Activated gamma-delta T cell treated with Interleukin-2 at 50 U/mL for 16 hours (primary cell): ENCODE results near the gene DCXR.

Source experiments
- DNase-seq: peaks from one replicate; pipeline ENCODE4 v3.0.0-alpha.2; 2020

Gene DCXR

DNA sequence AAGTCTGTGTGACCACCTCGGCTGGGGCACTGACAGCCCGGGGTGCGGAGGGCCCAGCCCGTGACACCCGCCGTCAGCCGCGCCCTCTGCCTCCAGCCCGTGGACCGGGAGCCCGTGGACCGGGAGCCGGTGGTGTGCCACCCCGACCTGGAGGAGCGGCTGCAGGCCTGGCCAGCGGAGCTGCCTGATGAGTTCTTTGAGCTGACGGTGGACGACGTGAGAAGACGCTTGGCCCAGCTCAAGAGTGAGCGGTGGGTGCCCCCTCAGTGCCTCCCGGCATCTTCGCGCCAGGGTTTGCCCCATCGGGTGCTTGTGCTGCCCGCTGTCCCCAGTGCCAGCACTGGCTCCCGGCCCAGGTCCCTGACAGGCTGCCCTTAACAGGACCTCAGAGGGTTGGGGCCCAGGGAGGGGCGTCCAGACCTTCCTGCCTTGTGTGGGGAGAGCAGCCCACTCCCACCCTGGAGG, 28.5 kb downstream of the DCXR start:
- DNase-seq, result no peak

DNA sequence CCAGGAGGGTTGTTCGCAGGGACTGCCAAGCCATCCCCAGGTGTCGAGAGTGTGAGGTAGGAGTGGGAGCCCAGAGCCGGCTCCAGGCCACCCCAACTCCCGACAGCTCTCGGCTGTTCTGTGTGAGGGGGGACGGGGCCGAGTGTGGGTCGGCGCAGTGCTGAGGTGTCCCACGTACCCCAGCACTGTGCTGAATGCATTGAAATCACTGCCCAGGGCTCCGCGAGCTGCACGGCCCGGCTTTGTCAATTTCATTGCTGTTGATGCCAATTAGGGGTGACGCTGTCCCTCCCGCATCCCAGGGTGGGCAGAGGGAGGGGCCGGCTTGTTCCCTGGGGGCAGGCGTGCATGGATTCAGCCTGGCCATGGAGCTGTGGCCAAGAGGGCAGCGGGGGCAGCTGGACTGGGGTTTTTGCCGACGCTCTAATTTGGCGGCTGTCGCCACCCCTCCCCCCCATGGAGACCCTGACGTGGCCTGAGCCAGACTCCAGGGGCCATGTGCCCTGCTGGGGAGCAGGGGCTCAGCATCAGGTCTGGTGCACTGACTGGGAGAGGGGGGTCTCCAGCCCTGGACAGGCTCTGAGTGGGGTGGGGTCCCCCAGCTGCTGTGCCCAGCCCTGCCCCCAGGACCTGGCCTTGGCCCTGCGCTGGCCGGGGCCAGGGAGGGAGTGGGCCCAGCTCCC, 29.1 kb downstream of the DCXR start:
- no peak for DNase-seq

DNA sequence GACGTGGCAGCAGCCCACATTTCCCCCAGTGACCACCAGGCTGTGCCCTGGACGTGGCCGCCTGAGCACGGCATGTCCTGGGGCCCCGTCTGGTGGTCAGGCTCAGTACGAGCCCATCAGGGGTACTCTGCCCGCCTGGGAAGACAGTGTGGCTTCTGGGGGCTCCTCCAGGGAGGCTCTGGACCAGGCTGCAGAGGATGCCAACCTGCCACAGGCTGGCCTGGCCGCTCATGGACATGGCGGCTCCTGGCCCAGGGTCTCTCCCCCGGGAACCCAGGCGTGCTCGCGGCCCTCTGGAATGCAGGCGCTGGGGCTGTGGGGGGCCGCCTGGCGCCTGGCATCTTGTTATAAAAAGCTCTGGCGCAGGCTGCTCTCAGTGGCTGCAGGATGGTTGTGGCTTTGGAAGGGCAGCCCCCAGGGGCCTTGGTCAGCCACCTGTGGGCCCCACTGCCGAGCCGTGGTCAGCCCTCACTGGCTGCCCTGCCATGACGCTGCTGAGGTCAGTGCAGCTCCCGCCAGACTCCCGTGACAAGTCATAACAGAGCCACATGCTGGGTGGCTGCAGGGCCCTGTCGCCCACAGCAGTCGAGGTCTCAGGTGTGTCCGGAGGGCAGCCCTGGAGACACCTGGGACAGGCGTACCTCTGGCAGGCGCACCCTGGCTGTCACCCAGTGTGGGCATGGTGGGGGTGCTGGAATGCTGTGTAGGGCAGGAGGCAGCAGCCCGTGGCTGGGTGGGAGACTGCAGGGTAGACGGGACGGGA, 29.8 kb downstream of the DCXR start:
- DNase-seq, result no peak

DNA sequence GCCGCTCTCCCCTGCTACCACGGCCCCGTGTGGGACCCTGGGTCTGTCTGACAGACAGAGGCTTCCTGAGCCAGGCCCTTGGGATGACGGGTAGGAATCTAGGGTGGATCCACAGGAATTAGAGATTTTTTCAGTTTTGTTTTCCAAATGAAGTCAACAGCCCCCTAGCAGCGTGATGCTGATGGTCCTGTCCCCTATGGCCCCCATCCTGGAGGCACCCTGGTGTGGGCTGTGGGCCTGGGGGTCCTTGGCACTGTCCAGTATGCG, 30.3 kb downstream of the DCXR start:
- no peak for DNase-seq

DNA sequence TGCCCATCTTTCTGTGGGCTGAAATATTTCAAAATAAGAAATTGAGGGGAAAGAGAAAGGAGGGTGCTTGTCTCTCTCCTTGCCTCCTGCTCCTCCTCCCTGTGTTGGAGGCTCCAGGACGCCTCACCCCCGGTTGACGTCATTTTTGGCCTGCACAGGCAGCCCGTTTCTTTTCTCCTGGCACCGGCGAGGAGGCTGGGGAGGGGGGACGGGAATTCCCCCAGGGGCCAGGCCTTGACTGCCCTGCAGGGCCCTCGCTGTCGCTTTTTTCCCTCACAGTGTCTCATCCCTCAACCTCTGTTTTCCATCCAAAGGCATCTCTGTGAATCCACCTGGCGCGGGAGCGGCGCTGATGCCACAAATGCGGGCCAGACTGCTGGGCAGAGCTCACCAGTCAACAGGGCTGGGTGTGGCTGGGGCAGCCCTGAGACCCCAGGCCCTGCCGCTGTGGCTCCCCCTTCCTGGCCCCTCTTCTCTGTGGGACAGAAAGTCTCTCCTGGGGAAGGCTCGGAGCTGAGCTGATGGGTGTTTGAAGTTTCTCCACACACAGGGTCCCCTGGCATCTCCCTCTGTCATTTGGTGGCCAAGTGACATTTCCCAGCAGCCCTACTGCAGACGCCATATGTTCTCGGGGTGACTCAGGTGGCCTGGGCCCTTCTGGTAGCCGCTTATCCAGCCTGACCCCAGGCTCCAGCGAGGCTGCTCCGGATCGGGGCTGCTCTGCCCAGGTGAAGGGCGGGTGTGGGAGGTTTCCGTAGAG, 30.8 kb downstream of the DCXR start:
- no peak for DNase-seq

DNA sequence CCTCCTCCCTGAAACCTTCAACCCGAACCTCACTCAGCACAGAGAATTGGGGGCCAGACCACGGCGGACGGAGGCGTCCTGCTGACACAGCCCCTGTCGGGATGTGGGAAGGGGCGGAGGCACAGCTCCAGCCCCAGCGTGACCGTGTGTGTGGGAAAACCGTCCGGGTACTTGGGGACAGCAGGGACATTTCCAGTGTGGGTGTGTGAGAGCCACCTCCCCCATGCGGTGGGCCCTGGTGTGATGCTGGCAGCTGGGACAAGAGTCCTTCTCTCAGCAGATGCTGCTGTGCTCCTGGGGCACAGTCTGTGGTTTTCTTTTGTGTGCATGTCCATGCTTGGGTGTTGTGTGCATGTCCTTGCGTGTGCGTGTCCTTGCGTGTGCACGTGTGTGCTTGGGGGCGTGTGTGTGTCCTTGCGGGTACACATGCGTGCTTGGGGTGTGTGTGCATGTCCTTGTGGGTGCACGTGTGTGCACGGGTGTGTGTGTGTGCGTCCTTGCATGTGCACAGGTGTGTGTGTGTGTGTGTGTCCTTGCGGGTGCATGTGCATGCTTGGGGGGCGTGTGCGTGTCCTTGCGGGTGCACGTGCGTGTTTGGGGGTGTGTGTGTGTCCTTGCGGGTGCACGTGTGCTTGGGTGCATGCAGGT, 31.7 kb downstream of the DCXR start:
- DNase-seq, result no peak

DNA sequence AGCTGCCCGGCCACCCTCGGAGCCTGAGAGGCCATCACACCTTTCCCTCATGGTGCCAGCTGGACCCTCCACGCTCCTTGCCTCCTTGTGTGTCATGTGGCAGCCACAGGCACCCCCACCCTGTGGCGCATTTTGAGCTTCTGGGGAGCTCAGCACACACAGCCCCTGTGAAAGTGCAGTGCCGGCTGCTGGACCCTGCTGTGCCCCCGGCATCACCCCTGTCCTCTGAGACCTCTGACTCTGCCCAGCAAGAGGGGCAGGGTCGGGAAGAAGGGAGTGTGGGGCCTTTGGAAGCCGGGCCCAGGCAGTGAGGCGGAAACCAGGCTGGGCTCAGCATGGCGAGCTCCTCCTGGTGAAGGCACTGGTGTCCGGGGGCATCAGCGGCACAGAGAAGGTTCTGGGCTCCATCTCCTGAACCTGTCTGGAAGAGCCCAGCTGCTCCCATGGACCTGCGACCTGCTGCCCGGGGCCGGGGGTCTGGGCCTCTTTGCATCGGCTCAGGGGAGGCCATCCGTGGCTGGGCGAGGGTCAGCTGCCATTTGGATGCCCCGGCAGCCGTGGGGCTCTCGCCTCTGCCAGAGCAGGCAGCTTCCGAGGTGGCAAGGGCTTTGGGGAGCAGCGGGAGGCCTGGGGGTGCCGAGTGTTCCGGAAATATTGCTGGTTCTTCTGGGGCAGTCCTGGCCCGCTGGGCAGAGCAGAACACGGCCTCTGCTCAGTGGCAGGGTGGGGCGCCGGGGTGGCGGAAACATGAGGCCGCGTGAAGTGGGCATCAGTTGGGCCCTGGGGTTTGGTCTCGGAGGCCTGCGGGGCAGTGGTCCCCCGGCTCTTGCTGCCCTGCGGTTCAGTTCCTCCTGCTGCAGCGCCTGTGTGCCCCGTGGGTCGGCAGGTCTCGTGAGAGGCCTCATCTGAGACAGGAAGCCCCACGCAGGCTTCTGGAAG, 32.7 kb downstream of the DCXR start:
- no peak for DNase-seq

DNA sequence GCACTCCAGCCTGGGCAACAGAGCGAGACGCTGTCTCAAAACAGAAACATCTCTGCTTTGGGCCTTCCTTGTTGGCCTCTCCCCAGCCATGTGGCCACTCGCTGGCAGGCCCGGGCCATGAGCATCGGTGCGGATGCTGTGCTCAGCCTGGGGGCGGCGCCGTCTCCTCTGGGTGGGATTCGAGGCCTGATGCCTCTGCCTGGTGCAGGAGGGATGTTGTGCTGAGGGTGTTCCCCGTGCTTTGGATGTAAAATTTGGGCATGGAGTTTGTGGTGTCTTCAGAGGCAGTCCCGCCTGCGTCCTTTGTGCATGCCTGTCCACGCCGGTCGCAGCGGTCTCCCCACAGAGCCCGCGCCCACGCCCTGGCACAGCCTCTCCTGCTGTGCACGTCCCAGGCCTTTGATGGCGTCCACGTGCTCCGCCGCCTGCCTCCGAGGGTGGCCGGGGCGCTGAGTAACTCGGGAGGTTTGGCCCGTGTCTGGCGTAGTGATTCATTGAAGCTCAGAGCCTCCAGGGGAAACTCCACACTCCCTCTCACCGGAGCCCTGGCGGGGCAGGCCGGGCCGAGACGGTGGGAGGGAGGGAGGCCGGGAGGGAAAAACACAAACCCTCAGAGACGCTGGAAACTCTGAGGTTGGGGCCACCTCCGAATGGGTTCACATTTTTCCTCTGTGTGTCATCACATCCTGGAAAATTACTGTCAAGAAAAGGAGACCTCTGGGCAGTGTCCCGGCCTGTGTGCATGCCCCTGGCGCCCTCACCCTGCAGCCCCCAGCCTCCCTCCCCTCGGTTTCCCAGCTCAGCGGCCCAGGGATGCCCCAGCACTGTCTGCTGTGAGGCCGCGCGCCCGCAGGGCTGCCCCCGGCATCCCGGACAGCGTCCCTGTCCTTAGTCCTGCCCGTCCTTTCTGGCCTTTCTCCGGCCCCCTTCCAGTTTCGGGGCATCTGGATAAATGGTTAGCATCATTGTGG, 33.8 kb downstream of the DCXR start:
- DNase-seq, result no peak

DNA sequence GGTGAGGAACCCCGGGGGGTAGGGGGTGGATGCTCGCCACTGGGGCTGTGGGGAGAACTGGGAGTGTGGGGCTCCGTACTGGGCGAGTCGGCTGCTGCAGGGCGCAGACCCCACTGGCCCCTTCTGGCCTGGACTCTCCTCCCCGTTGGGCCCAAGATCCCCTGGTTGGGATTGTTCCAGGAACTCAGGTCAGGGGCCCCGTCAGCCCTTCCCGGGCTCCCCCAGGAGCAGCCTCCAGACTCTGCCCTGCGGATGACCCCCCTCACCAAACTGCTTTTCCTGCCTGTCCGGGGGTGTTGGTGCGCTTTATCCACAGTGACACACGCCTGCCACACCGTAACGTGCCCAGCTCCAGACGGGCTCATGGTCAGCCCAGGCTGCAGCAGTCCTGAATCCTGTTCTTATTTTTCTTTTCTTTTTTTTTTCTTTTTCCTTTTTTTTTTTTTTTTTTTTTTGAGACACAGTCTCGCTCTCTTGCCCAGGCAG, 35.9 kb downstream of the DCXR start:
- no peak for DNase-seq

DNA sequence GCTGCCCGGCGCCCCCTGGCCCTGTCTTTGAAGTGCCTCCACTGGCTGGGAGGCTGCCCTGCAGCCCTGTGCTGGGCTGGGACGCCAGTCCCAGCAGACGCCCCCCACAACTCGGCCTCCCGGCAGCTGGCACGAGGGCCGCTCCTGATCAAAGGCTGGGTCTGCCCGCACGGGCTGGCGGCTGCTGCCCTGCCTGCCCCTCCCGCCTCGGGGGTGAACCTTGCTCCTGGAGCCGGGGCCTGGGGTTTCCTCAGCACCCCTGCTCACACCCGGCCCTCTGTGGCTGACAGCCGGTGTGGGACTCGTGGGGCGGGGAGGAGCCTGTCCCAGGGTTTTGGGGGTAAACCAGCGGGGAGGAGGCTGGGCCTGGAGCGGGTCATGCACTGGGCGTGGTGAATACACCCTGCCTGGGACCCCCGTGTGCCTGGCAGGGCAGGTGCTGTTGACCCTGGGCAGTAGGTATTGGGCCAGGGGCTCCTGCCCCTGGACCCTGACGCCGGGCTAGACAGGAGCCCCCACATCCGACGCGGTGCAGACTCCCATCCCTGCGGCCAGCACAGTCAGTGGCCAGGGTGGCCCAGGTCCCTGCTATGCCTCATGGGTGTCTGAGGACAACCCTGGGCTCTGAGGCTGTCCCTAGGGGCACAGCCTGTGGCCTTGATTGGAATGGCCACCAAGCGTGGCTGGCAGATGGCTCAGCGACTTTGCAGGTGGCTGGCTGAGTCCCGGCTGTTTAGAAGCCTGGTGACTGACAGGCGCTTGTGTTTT, 36.5 kb downstream of the DCXR start:
- DNase-seq, result no peak

DNA sequence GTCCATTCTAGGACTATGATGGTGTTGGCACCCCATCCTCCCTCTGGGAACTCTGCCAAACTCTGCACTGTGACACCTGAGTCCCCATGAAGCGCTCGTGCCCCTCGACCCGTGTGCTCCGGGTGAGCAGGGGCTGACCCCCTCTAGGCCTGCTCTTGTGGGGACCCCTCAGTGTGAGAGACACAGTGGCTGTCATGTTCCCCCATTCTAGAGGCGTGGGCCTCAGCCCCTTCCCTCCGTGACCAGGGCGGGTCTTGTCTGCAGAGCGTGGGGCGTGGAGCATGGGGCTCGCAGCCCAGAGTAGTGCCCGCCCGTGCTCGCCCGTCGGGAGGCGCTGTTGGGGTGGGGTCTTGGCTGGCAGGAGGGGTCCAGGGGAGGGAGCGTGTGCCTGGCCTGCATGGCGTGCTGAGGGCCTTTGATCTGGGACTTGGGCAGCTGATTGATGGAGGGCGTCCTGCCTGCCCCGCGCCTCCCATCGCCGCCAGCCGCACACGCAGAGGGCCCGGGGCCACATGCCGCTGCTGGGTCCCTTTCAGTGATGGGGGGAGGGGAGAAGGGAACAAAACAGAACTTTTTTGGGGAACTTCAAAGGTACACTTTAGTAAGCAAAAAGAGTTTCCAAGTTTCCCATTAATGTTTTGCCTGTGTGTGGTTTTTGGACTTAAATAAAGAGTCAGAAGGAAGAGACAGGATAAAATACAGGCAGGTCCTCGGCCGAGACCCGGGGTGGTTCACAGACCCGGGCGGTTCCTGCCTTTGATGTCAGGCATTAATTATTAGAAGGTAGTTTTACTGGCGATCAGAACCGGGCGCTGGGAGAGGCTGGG, 37.3 kb downstream of the DCXR start:
- no peak for DNase-seq

DNA sequence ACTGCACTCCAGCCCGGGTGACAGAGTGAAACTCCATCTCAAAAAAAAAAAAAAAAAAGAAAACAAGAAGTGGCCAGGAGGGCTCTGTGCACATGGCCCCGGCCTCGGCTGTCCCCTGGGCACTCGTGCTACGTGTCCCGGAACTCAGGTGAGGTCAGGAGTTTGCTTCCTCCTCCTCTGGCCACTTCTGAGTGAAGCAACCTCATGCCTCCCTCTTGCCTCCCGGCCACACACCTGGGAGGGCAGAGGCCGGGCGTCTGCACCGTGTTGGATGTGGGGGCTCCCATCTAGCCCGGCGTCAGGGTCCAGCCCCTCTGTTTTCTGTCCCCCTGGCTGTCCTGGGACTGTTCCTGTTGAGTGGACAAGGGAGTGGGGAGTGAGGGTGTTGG, 37.9 kb downstream of the DCXR start:
- no peak for DNase-seq

DNA sequence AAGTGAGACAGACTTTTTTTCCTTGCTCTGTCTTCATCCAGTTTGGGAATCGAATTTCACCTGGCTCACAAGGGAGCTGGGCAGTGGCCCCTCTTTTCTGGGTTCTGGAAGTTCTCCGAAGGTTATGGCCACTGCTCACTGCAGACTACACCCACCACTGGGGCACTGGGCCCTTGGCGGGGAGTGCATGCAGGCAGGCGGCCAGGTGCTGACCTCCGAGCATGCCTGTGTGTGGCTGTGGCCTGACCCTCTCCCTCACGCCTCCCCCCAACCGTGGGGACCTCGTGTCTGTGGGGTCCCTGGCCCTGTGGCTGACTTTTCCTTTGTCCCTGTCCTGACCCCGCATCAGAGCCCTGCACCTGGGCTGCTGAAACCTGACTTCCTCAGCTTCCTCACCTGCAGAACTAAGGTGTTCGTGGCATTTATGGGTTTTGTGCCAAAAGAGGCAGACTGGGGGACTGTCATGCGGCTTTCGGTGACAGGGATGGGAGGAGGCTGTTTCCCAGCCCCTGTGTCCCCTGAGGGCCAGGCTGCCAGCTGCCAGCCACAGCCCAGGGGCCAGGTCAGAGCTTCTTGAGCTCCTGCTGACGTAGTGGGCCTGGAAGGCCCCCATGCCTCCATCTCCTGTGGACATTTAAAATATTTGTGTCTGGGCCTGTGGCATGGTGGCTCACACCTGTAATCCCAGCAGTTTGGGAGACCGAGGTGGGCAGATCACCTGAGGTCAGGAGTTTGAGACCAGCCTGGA, 38.6 kb downstream of the DCXR start:
- no peak for DNase-seq

DNA sequence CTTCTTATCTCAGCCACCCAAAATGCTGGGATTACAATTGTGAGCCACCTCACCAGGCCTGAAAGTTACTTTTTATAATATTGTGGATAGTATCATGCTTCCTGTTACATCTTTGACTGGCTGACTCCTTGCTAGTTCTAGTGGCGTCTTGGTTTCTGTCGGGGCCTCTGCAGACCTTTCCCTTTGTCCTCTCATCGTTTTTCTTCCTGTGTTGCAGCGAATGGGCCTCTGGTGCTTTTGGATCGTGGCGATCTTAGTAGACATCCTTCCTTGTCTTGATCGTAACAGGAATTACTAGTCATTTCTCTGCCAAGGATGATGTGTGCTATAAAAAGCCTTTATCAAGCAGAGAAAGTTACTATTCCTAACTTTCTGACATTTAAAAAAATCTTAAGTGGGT, 39.3 kb downstream of the DCXR start:
- no peak for DNase-seq

DNA sequence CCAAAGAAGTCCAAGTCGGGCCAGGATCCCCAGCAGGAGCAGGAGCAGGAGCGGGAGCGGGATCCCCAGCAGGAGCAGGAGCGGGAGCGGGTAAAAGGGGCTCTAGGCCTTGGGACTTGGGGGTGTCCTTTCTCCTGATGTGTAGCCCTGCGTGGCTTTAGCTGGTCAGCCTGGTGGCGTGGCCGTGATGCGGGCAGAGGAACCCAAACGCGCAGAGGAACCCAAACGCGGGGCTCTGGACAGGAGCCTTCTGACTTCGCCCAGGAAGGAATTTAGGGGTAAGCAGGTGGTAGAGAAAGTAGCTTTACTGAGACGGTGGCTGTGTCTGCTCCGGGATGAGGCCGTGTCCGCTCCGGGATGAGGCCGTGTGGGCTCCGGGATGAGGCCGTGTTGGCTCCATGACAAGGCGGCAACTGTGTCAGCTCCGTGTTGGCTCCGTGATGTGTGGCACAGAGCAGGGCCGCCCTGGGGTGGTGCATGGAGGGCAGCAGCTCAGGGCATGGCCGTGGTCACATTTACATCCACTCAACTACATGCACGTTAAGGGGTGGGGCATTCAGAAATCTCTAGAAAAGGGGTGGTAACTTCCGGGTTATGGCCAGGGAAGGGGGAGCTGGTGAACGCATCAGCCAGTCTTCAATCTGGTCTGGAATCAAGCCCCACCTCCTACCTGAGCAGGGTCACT, 40.6 kb downstream of the DCXR start:
- DNase-seq, result no peak

DNA sequence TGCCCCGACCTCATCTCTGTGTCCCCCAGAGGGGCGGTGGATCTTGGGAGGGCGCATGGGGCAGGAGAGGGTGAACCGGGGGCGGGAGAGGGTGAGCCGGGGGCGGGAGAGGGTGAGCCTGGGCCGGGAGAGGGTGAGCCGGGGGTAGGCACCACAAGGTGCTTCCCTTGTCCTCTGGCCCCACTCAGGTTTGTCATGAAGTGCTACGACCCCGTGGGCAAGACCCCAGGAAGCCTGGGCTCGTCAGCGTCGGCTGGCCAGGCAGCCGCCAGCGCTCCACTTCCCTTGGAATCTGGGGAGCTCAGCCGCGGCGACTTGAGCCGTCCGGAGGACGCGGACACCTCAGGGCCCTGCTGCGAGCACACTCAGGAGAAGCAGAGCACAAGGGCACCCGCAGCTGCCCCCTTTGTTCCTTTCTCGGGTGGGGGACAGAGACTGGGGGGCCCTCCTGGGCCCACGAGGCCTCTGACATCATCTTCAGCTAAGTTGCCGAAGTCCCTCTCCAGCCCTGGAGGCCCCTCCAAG, 41.2 kb downstream of the DCXR start:
- DNase-seq, result no peak

DNA sequence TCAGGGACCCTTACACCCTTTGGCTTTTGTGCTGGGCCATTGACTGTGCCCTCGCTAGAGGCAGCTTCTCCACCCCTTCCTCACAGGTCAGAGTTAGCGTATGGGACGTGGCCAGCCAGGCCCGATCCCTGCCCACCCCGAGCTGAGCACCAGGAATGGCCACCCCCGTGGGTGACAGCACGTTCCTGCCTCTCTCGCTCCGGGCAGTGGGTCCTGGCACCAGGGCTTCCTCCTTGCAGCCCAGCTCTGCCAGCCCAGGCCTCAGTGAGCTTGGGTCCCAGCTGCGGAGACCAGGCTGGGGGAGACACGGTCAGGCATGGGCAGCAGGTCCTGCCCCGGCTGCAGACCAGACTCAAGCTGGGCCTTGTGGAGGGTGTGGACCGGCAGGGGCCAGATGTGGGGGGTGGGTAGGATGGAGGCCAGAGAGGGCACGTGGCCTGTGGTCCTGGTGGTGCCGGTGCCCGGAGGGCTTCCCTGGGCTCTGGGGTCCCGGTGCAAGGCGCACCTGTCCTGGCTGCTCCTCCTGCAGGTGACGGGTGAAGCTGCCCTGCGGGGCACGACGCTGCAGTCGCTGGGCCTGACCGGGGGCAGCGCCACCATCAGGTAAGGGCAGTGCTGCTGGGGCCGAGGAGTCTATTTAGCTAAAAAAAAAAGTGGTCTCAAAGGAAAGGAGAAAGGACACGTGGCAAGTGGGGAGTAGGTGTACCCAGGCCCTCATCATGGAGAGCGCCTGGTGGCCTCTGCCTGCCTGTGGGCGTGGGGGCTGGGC, 41.9 kb downstream of the DCXR start:
- DNase-seq, result no peak
